Mesothelial cell of epicardium (in vitro differentiated cells): ENCODE measurements around the gene RMI2. TPM values are rescaled to one million over a fixed set of nuclear protein-coding genes. Genes with fewer than 3 reads are reported as not detected.
A peak's percentile ranks its signal among the peaks of the same experiment; 100 is the strongest.

ENCODE experiments used
- DNase-seq, 2 experiments: peaks; one replicate each; pipeline ENCODE4 v3.0.0; 2021; ENCODE audit warnings: low spot score in 2 of 2; ENCODE audit not compliant: unreplicated experiment in 2 of 2
- H3K27ac Mint-ChIP-seq: 2 replicates; pipeline ENCODE4 v1.8.0; 2021; ENCODE audit warnings: mixed read lengths
- H3K27me3 Mint-ChIP-seq: 2 replicates; pipeline ENCODE4 v1.8.0; 2021; ENCODE audit warnings: low read depth, mixed read lengths
- H3K36me3 Mint-ChIP-seq: 2 replicates; pipeline ENCODE4 v1.8.0; 2021; ENCODE audit warnings: mixed read lengths
- H3K4me1 Mint-ChIP-seq: 2 replicates; pipeline ENCODE4 v1.8.0; 2021; ENCODE audit warnings: mixed read lengths
- H3K4me3 Mint-ChIP-seq: 2 replicates; pipeline ENCODE4 v1.8.0; 2021; ENCODE audit warnings: mild to moderate bottlenecking, moderate library complexity, mixed read lengths
- H3K9me3 Mint-ChIP-seq: 2 replicates; pipeline ENCODE4 v1.8.0; 2021; ENCODE audit warnings: mixed read lengths
- total RNA-seq: library from RNA; stranded (reverse); gene quantifications from 3 replicates; pipeline ENCODE4 v1.2.1, GENCODE V29; 2021
- TF ChIP-seq, protein P1 (sequence below): fragments of 200-600 bp; sonication (generic); IDR thresholded peaks from one replicate; pipeline ENCODE4 v1.5.0; 2021; ENCODE audit warnings: antibody characterized with exemption; ENCODE audit not compliant: unreplicated experiment

Gene RMI2
- total RNA-seq, 1 donor from 2014 or later = 22.4 TPM

DNA sequence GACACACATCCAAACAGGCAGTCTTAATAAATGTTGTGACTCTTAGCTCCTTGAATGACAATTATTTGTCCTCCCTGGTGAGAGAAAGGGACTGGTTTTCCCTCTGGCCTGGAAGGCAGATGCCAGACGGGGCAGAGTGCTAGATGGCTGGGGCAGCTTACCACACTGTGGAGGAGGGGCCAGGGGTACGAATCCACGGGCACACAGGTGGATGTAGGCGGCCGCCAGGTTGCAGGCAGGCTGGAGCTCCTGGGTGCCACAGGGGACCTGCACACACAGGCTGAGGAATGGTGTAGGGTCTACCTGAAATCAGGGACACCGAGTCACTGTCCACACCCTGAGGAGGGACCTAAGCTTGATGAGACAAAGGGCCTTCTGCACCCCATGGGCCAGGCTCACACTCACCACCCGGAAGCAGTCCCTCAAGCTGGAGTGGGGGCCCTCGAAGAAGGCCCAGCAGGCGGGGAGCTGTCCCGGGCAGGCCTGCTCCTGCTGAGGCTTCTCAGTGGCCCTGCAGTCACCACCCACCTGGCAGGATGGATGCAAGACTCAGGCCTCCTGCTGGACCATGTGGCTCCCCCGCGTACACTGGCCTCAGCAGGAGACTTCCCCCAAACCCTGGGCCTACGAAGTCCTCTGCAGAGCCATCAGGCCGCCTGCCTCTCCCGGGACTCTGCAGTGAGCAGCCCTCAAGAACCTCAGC lies 38.4 kb downstream of the RMI2 start:
- TF ChIP-seq, protein P1, sequence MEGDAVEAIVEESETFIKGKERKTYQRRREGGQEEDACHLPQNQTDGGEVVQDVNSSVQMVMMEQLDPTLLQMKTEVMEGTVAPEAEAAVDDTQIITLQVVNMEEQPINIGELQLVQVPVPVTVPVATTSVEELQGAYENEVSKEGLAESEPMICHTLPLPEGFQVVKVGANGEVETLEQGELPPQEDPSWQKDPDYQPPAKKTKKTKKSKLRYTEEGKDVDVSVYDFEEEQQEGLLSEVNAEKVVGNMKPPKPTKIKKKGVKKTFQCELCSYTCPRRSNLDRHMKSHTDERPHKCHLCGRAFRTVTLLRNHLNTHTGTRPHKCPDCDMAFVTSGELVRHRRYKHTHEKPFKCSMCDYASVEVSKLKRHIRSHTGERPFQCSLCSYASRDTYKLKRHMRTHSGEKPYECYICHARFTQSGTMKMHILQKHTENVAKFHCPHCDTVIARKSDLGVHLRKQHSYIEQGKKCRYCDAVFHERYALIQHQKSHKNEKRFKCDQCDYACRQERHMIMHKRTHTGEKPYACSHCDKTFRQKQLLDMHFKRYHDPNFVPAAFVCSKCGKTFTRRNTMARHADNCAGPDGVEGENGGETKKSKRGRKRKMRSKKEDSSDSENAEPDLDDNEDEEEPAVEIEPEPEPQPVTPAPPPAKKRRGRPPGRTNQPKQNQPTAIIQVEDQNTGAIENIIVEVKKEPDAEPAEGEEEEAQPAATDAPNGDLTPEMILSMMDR = no peak
- Mint-ChIP-seq H3K27ac (no peak overlapping the region), H3K36me3 (peaks cover 10% of the 10 kb centered on the region), H3K4me3 (no peak overlapping the region), H3K27me3 (peaks cover 5% of the 10 kb centered on the region), H3K4me1 (peaks cover 5% of the 10 kb centered on the region), H3K9me3 (peaks cover 3% of the 10 kb centered on the region)
- no peak for DNase-seq

DNA sequence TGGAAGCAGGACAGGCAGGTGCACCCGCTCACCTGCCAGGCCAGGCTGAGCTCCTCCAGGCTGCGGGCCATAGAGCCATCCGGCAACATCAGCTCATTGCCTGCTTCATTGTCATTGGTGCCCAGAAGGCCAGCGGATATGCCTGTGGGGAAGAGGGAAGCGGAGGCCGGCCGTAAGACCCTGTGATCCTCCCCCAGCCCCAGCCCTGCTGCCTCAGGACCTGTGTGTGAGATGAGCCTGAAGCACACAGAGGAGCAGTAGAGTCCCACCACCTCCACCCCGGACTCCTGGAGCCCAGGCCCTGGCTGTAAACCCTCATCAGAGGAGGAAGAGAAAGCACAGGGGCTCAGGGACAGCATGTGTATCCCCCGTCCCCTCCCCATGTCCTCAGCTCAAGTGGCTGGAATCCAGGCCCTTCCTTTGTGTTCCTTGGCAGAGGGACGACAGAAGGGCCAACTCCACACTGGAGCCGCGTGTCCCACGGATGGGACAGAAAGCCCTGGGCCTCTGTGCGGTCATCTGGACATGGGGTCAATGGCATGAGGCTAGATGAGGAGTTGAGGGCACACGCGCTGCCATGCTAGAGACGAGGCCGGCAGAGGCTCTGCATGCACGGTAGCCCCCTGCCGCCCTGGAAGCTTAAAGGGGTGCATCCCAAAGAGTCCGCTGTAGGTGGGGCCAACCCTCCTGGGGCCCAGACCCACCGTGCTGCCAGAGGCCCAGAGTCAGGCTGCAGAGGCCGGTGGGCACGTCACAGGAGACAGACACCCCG lies 39.1 kb downstream of the RMI2 start:
- Mint-ChIP-seq H3K27me3 (peaks cover 5% of the 10 kb centered on the region), H3K9me3 (no peaks in the 10 kb centered on the region), H3K4me3 (no peak overlapping the region), H3K27ac (no peak overlapping the region), H3K36me3 (peaks cover 8% of the 10 kb centered on the region), H3K4me1 (peaks cover 5% of the 10 kb centered on the region)
- TF ChIP-seq, protein P1 = no peak
- no peak for DNase-seq

DNA sequence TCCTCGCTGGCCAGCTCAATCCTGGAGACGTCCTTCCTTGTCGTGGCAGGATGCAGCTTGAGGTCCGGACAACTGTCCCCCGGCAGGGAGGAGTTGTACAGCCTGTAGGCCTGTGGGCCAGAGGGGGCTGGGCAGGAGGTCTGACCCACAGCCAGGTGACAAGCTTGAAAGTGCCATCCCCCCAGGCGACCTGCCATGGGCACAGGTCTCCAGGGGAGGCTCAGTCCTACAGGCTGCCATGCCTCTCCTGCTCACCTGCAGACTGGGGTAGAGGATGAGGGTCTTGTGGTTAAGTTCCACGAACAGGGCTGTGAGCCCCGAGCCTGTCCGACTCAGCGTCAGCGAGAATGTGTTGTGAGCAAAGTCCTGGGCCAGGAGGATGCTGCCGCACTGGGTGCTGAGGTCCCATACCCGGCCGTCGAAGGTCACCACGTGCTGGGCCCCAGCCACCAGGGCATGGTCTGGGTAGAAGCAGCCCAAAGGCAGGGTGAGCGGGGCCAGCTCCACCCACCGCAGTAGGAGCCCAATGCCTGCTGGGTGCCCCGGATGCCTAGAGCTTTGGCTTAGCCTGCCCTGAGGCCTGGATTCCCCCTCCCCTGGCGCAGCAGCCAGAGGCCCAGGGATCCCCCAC lies 39.8 kb downstream of the RMI2 start:
- TF ChIP-seq, protein P1 = no peak
- H3K27ac Mint-ChIP-seq = no peak overlapping the region
- no peaks in the 10 kb centered on the region for H3K9me3 Mint-ChIP-seq
- peaks cover 6% of the 10 kb centered on the region for H3K4me1 Mint-ChIP-seq
- peaks cover 5% of the 10 kb centered on the region for H3K27me3 Mint-ChIP-seq
- no peak for DNase-seq
- H3K36me3 Mint-ChIP-seq = peaks cover 8% of the 10 kb centered on the region
- no peak overlapping the region for H3K4me3 Mint-ChIP-seq

DNA sequence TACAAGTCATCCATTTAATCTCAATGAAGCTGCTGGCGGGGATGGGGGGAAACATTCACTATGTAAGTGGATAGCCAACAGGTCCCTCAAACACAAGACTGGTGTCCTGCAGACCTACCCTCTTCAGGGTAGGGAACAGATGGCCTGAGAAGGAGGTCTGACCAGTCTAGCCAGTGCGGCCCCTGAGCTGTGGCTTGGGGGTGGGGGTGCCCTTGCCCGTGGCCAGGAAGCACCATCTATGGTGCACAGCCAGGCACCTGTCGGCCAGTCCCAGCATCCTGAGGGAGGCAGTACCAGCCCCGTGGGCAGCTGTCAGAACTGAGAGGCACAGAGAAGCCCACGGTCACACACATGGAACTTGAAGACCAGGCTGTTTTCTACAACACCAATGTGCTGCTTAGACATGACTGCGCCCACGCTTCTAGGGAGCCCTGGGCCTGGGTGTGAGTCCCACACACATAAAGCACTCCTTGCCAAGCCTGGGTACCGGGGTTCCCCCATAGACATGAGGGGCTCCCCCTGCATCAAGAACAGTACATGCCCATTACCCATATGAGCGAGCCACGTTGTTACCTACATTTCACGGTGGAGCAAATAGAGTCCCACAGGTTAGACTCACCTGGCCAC lies 40.9 kb downstream of the RMI2 start:
- Mint-ChIP-seq H3K36me3 (peaks cover 8% of the 10 kb centered on the region), H3K4me1 (peaks cover 16% of the 10 kb centered on the region), H3K4me3 (no peak overlapping the region), H3K9me3 (no peaks in the 10 kb centered on the region), H3K27ac (no peak overlapping the region), H3K27me3 (peaks cover 5% of the 10 kb centered on the region)
- TF ChIP-seq, protein P1 = no peak
- no peak for DNase-seq

DNA sequence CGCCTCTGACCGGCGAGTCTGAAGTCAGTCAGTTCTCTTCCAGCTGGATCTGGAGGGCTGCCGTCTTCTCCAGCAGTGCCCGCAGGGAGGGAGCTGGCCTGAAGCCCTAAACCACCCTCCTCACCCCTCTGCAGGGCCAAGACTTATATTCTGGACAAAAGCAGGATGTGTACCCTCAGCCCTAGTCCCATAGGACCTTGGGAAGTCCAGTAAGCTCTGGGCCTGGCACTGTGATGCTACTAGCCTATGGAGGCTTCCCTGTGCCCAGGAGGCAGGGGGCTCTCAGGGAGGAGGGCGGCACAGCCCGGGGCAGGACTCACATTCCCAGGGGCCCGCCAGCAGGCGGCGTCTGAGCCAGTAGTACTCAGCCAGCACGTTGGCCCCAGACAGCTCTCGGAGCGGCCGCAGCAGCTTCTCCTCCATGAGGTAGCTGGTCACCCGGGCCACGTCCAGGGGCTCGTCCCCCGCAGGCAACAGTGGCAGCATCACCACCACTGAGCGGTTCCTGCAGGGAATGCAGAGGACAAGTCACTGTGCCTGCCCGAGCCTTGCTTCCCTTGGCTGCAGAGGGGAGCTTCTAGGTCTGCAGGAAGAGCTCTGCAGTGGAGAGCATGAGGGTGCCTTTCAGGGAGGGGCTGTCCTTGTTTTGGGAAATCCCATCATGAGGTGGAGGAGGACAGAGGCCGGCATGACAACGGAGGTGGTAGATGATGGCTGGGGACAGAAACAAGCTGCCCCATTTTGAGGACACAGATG lies 41.7 kb downstream of the RMI2 start:
- peaks cover 4% of the 10 kb centered on the region for H3K36me3 Mint-ChIP-seq
- peaks cover 5% of the 10 kb centered on the region for H3K27me3 Mint-ChIP-seq
- no peak overlapping the region for H3K4me3 Mint-ChIP-seq
- TF ChIP-seq, protein P1 = peak; percentile 62
- H3K9me3 Mint-ChIP-seq = no peaks in the 10 kb centered on the region
- DNase-seq = peak in 1 of 2 experiments; percentile 69
- no peak overlapping the region for H3K27ac Mint-ChIP-seq
- H3K4me1 Mint-ChIP-seq = peaks cover 18% of the 10 kb centered on the region
